ENCODE data around the gene DAB1. TPM values are rescaled to one million over a fixed set of nuclear protein-coding genes. Genes with fewer than 3 reads are reported as not detected.

The DAB1 gene
- total and polyA plus RNA-seq, 12 donors, result 0.04 to 2.1 (median 0.59) TPM; not detected in 2

DNA sequence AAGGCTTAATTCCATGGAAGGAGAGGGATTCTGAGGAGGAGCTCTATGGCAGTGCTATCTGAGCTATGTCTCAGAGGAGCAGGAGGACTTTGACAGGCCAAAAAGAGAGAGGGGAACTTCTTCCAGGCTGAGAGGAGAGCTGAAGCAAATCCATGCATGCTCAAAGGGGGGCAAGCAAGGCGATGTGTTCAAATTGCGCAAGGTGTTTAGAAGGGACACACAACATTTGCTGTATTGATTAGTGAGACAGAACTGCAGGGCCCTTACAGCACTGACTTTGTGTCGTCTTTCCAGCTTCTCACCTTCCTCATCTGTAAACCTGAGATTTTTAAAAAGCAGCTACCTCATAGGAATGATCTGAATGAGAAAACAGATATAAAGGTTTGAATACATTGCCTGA lies 145.3 kb downstream of the DAB1 start:
- no peak overlapping the region for H3K4me3 ChIP-seq
- WGBS, 4 donors, result 73 to 88% (median 79%) methylated on average over 3 of the region's 3 CpGs
- no peak for DNase-seq
- H3K27me3 ChIP-seq, result no peaks in the 10 kb centered on the region
- H3K27ac ChIP-seq, result no peak overlapping the region
- no peaks in the 10 kb centered on the region for H3K9me3 ChIP-seq (replicated peaks in 1 of 3)
- no peaks in the 10 kb centered on the region for H3K4me1 ChIP-seq (replicated peaks in 1 of 2)
- H3K36me3 ChIP-seq (replicated peaks in 1 of 2), result no peaks in the 10 kb centered on the region
- no peak for TF ChIP-seq POLR2A (IDR thresholded peaks at IDR 0.05)
- no peak for TF ChIP-seq CTCF (IDR thresholded peaks at IDR 0.05)
- intact Hi-C loops (cut with DNase I), result no loop called here

GRCh38 chr1:57277681-57278080 lies 146.2 kb downstream of the DAB1 start:
- Histone ChIP-seq H3K36me3 (replicated peaks in 1 of 2) (no peaks in the 10 kb centered on the region), H3K9me3 (replicated peaks in 1 of 3) (no peaks in the 10 kb centered on the region), H3K27ac (no peak overlapping the region), H3K4me3 (no peak overlapping the region), H3K4me1 (replicated peaks in 1 of 2) (no peaks in the 10 kb centered on the region), H3K27me3 (no peaks in the 10 kb centered on the region)
- intact Hi-C loops (cut with DNase I), result no loop called here
- TF ChIP-seq CTCF (IDR thresholded peaks at IDR 0.05) (no peak), POLR2A (IDR thresholded peaks at IDR 0.05) (no peak)
- 52 to 73% (median 67%) methylated on average over 2 of the region's 2 CpGs for WGBS, 4 donors
- DNase-seq, result no peak

- WGBS, 4 donors, result 70 to 84% (median 77%) methylated on average over 5 of the region's 5 CpGs
These were observed 146.9 kb downstream of the DAB1 start for GRCh38 chr1:57276918-57277317.

GRCh38 chr1:57272601-57273000 lies 151.3 kb downstream of the DAB1 start:
- no peak for TF ChIP-seq POLR2A (IDR thresholded peaks at IDR 0.05)
- TF ChIP-seq CTCF (IDR thresholded peaks at IDR 0.05), result no peak
- WGBS, 4 donors, result 59 to 68% (median 62%) methylated on average over 2 of the region's 2 CpGs
- Histone ChIP-seq H3K27ac (no peak overlapping the region), H3K27me3 (no peaks in the 10 kb centered on the region), H3K4me3 (no peak overlapping the region), H3K36me3 (replicated peaks in 1 of 2) (no peaks in the 10 kb centered on the region), H3K4me1 (replicated peaks in 1 of 2) (no peaks in the 10 kb centered on the region), H3K9me3 (replicated peaks in 1 of 3) (no peaks in the 10 kb centered on the region)
- intact Hi-C loops (cut with DNase I), result no loop called here
- DNase-seq, result no peak

More at GRCh38 chr1:57276918-57277317, 146.9 kb downstream of the DAB1 start:
- Histone ChIP-seq H3K4me3 (no peak overlapping the region), H3K27ac (no peak overlapping the region), H3K36me3 (replicated peaks in 1 of 2) (no peaks in the 10 kb centered on the region), H3K9me3 (replicated peaks in 1 of 3) (no peaks in the 10 kb centered on the region), H3K4me1 (replicated peaks in 1 of 2) (no peaks in the 10 kb centered on the region), H3K27me3 (no peaks in the 10 kb centered on the region)
- TF ChIP-seq POLR2A (IDR thresholded peaks at IDR 0.05), result no peak
- TF ChIP-seq CTCF (IDR thresholded peaks at IDR 0.05), result no peak
- no peak for DNase-seq
- intact Hi-C loops (cut with DNase I), result no loop called here
